SKM-1 (cell line): ENCODE results near the gene TMEM63A.

Experiments
- DNase-seq: peaks from one replicate; lab custom pipeline; 2025; ENCODE audit not compliant: unreplicated experiment; lab: John Stamatoyannopoulos, UW

The TMEM63A gene

GRCh38 chr1:225886159-225887029, 4.2 kb upstream of the TMEM63A start:
- no peak for DNase-seq

DNA sequence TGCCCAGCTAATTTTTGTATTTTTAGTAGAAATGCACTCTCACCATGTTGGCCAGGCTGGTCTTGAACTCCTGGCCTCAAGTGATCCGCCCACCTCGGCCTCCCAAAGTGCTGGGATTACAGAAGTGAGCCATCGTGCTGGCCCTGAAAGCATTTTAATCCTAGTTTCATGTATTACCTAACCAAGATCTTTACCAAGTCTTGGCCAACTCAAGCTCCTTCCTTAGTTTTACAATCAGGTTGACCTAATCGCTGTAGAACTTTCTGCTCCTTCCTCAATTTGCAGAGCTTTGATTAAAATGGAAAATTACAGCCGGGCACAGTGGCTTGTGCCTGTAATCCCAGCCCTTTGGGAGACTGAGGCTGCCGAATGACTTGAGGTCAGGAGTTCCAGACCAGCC, 3.2 kb upstream of the TMEM63A start:
- peak; percentile 92 for DNase-seq

DNA sequence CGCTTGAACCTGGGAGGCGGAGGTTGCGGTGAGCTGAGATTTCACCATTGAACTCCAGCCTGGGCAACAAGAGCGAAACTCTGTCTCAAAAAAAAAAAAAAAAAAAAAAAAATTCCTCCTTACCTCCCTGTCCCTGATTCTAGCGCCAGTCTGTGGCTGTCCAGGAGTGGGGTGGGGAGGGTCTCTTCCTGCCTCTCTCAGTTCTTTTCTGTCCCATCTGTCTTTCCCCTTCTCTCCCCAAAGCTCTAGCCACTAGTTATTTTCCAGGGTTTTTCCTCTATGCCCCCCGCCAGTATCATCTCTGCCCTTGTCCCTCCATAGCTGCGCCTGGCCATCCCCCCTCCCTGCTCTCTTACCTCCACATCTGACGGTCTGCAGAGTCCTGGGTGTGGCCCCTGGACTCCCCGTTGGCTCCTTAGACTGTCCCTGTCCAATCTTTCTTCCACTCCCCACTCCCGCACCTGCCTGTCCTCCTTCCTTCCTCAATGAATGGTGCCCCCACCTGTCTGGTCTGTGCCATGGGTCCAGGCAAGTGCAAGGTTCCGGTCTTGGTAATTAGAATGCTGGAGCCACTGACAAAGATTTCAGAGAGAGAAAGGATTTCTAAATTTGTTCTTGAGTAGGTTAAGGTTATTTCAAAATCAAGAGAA, 1.6 kb upstream of the TMEM63A start:
- DNase-seq = no peak

GRCh38 chr1:225882694-225883615, 775 bp upstream of the TMEM63A start:
- DNase-seq = no peak

GRCh38 chr1:225881081-225881958, 860 bp downstream of the TMEM63A start:
- DNase-seq = peak; percentile 40

GRCh38 chr1:225880636-225881035, 1.5 kb downstream of the TMEM63A start:
- no peak for DNase-seq

- no peak for DNase-seq
Measured at GRCh38 chr1:225880222-225880588, 2.0 kb downstream of the TMEM63A start.

GRCh38 chr1:225879521-225880221, 2.5 kb downstream of the TMEM63A start:
- no peak for DNase-seq

DNA sequence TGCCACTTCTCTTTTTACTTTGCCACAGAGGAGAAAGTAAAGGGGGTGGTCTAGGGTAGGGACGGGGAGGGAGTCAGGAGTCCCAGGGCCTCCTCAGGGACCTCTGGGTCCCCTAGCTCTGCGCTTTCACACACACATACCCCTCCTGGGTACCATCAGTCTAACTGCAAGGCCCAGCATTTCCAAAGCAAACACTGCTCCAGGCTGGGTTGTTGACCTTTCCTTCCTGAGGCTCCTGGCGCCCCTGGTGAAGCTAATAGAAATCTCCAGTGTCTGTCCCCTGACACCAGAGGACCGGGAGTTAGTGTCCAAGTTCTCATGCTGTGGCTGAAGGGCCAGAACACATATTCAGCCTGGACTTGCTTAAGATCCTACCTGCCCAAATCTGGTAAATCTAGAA, 3.9 kb downstream of the TMEM63A start:
- no peak for DNase-seq

DNA sequence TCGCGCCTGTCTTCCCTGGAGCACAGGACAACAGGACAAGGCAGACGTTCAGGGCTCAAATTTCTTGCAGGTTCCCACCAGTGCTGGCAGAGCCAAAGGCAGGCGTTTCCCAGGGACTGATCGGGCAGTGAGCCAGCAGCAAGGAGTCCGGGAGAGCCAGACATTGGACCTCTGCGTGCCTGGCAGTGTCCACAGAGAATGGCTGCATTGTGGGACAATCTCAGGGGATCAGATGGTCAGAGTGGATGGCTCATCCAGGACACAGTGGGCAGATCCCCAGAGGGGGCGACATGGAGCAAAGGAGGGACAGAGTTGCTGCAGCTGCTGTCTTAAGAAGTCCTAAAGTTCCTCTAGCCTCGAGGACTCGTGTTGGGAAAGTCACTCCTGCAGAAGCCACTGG, 4.6 kb downstream of the TMEM63A start:
- peak; percentile 48 for DNase-seq

- no peak for DNase-seq
Measured at GRCh38 chr1:225876900-225877510, 5.2 kb downstream of the TMEM63A start.

GRCh38 chr1:225875044-225875815, 7.0 kb downstream of the TMEM63A start:
- DNase-seq = no peak

DNA sequence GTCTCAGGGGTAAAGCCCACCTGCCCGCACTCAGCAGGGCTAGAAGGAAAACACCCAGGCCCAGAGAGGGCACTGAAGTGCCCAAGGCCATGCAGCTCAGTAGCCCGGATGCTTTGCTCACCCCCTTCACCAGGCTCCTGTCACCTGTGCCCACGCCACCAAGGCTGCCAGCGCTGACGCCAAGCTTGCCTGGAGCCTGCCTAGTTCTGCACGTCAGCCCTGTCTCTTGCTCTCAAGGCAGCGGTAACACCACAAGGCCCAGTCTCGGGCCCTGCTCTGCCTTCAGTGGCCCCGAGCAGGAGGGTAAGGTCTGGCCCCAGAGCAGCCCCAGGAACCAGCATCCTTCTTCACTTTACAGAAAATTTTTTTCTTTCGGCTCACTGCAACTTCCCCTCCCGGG, 7.7 kb downstream of the TMEM63A start:
- DNase-seq = no peak

DNA sequence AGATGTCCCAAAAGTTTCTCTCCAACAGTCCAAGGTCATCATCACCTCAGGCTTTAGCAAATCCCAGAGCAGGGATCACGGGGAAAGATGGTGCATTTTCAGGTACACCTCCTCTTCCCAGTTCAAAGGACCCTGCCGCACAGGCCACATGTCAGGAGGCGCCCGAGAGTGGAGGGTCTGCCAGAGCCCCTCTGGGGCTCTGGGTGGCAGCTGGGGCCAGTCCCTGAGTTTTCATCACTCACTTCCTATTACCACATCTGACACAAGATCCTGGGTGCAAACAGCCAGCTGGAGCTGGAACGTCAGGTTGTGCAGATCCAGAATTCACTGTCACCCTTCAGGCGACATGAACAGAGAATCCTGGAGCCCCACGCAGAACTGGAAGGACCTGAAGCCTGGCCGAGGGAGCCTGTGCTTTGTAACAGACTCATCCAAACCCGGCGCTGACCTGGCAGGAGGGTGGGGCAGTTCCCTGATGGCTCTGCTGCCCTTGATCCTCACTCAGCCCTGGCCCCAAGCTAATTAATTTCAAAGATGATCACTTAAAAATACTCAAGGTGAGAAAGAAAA, 8.8 kb downstream of the TMEM63A start:
- no peak for DNase-seq

DNA sequence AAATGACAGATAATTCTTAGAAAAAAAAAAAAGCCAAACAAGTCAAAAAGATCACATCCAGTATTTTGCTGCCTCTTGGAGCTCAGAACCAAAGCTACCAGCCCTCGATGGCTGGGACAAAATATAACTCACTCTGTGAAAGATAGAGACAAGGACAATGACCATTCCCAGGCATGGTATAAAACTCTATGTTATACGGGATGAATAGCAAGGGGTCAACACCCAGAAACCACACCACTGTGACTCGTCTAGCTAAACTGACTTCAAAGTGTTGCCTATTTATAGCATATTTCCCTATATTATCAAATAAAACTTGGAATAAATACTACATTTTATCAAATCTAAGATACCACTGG, 10.1 kb downstream of the TMEM63A start:
- no peak for DNase-seq

DNA sequence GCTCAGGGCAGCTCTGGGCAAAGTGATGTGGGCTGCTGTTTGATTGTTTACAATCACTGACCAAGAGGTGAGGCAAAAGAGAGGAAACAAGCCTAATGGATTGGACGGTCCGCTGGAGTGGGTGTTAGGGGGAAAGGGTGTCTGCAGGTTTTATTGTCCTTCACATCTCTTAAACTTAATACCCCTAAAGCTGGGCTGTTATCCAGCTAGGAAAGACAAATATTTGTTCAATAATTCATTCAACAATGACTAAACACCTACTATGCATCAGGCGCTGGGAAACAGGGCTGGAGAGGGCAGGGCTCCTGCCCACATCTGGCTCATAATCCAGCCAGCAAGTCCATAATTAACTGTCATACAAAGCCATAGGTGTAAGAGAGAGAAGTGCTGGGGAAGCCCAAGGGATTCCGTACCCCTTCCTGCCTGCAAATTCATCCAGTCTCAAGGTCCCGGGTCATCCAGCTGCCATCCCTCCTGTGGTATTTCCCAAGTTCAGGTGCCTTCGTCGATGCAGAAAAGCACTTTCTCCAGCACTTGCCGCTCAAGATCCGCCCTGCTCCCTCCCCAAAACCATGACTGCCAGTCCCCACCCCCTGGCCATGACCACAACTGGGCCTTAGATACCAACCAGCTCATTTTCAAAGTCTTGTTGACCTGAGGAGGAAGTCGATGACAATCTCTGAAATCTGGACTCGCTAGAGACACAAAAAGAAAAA, 10.7 kb downstream of the TMEM63A start:
- DNase-seq = no peak

GRCh38 chr1:225870911-225871310, 11.3 kb downstream of the TMEM63A start:
- DNase-seq = no peak
